ENCODE measurements around the gene MGAT5.

DNA sequence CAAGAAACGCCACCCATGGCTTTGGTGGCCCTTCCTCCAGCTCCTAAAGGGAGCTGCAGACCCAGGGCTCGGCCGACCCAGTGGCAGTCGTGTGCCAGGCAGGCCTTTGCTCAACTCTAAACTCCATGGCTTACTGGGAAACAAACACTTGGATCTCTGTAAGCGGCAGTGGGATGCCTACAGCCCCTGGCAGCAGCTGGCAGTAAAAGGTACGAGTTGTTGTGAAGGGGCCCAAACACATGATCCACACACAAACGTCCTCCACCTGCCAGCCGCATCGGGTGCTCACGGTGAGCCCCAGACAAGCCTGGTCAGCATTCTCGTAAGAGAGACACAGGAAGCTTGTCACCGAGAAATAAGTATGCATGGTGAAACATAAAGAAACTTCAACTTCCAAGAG is 214.9 kb downstream of the MGAT5 start:
- TF ChIP-seq, protein P1, sequence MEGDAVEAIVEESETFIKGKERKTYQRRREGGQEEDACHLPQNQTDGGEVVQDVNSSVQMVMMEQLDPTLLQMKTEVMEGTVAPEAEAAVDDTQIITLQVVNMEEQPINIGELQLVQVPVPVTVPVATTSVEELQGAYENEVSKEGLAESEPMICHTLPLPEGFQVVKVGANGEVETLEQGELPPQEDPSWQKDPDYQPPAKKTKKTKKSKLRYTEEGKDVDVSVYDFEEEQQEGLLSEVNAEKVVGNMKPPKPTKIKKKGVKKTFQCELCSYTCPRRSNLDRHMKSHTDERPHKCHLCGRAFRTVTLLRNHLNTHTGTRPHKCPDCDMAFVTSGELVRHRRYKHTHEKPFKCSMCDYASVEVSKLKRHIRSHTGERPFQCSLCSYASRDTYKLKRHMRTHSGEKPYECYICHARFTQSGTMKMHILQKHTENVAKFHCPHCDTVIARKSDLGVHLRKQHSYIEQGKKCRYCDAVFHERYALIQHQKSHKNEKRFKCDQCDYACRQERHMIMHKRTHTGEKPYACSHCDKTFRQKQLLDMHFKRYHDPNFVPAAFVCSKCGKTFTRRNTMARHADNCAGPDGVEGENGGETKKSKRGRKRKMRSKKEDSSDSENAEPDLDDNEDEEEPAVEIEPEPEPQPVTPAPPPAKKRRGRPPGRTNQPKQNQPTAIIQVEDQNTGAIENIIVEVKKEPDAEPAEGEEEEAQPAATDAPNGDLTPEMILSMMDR (IDR thresholded peaks at IDR 0.05; ENCODE audit: low read depth, low read length), result no peak
- TF ChIP-seq POLR2A (IDR thresholded peaks at IDR 0.05; ENCODE audit: extremely low read depth, insufficient read length) (no peak), MAX (IDR thresholded peaks at IDR 0.05; ENCODE audit: low read depth, low read length) (no peak)

Data from NB4 (cell line).